PFSK-1 (cell line): Measurements from ENCODE around the gene LDLRAD3.

Source experiments
- FOXP2 ChIP-seq: optimal IDR thresholded peaks from 2 replicates; pipeline ENCODE3; 2011; ENCODE audit warnings: borderline replicate concordance, control low read depth, inconsistent platforms; ENCODE audit not compliant: insufficient read depth; ENCODE audit errors: extremely low read length, extremely low read depth
- POLR2AphosphoS5 ChIP-seq: IDR thresholded peaks from 2 replicates; pipeline ENCODE4 v1.6.1; 2012; ENCODE audit warnings: low read depth, mild to moderate bottlenecking, control low read depth, low read length, moderate library complexity
- SIN3A ChIP-seq: IDR thresholded peaks from 2 replicates; pipeline ENCODE4 v1.6.1; 2012; ENCODE audit warnings: mild to moderate bottlenecking, low read length, moderate library complexity, borderline replicate concordance; ENCODE audit not compliant: insufficient read depth
- TAF1 ChIP-seq: IDR thresholded peaks from 2 replicates; pipeline ENCODE4 v1.6.1; 2012; ENCODE audit warnings: low read length, control low read depth, borderline replicate concordance; ENCODE audit not compliant: insufficient read depth
- TF ChIP-seq, protein P1 (sequence below), 2 experiments: IDR thresholded peaks; 2 replicates each; pipeline versions ENCODE4 v1.6.1 to v1.8.0; 2011 to 2012; ENCODE audit warnings: low read depth in 2 of 2, low read length in 2 of 2, control low read depth in 1 of 2, inconsistent platforms in 1 of 2, mild to moderate bottlenecking in 1 of 2, moderate library complexity in 1 of 2; ENCODE audit not compliant: insufficient read depth in 1 of 2

The LDLRAD3 gene

DNA sequence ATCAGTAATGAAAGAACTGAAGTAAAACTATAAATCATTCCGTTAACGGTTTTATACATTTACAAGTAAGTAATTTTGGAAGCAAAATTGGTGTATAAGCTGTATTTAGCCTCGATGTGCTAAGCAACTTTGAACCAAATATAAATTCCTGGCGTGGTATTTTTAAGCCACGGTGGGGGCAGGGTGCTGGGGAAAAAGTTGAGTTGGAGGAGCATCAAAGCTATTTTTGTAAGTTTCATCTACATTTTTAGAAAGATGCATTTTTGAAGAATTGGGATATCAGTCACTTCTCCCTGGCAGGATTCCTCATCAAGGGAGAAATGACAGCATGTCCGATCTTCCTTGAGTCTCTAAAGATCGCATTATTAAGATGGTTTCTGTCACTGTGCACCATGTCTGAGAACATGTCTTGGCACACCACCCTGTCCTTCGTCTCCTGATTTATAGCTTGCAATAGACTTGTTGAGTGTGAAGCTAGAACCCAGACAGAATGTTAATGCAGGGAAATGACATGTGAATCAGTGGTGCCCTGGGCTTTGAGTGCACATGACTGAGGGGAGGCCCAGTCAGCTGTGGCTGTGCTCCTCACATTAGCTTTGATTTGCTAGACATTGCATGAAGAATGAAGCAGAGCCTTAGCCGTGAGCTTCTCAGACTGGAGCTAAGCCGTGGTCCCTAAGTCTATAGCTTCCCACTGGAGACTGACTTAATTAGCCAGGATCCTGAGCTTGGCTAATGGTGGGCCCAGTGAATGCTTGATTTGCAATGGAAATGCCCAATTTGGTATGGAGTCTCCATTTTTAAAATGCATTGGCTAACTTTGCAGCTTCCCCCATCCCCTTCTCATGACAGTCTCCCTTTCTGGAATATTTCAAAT lies 218.4 kb downstream of the LDLRAD3 start:
- TF ChIP-seq SIN3A (no peak), TAF1 (no peak), POLR2AphosphoS5 (no peak), FOXP2 (no peak)
- TF ChIP-seq, protein P1, sequence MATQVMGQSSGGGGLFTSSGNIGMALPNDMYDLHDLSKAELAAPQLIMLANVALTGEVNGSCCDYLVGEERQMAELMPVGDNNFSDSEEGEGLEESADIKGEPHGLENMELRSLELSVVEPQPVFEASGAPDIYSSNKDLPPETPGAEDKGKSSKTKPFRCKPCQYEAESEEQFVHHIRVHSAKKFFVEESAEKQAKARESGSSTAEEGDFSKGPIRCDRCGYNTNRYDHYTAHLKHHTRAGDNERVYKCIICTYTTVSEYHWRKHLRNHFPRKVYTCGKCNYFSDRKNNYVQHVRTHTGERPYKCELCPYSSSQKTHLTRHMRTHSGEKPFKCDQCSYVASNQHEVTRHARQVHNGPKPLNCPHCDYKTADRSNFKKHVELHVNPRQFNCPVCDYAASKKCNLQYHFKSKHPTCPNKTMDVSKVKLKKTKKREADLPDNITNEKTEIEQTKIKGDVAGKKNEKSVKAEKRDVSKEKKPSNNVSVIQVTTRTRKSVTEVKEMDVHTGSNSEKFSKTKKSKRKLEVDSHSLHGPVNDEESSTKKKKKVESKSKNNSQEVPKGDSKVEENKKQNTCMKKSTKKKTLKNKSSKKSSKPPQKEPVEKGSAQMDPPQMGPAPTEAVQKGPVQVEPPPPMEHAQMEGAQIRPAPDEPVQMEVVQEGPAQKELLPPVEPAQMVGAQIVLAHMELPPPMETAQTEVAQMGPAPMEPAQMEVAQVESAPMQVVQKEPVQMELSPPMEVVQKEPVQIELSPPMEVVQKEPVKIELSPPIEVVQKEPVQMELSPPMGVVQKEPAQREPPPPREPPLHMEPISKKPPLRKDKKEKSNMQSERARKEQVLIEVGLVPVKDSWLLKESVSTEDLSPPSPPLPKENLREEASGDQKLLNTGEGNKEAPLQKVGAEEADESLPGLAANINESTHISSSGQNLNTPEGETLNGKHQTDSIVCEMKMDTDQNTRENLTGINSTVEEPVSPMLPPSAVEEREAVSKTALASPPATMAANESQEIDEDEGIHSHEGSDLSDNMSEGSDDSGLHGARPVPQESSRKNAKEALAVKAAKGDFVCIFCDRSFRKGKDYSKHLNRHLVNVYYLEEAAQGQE (IDR thresholded peaks at IDR 0.05; ENCODE audit: insufficient read depth in 1 of 2, low read depth in 2 of 2, low read length in 2 of 2) = no peak

DNA sequence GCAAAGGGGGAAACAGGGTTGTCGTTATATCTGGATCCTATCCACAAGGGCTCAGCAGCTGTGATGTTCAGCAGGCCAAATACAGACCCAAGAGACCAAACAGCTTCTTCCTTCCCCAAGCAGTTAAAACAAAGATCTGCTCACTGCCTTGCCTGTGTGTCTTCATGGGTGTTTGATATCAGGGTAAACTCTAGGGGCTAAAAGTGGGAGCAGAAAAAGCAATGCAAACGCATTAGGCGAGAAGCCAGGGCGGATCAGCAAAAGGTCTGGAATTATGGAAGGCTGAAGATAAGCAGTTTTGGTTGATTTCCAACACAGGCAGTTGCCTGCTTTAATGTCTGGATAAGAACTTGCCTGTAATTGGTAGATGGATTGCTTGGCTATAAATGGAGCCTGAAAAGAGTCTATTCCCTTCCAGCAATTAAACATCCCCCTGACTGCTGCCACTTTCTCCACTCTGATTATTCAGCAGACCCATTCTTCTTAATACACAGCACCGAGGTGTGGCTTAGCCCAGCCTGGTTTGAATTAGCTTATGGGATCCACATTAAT lies 219.1 kb downstream of the LDLRAD3 start:
- TF ChIP-seq TAF1 (no peak), SIN3A (no peak), FOXP2 (no peak), POLR2AphosphoS5 (no peak)
- TF ChIP-seq, protein P1 (IDR thresholded peaks at IDR 0.05; ENCODE audit: insufficient read depth in 1 of 2, low read depth in 2 of 2, low read length in 2 of 2) = no peak

DNA sequence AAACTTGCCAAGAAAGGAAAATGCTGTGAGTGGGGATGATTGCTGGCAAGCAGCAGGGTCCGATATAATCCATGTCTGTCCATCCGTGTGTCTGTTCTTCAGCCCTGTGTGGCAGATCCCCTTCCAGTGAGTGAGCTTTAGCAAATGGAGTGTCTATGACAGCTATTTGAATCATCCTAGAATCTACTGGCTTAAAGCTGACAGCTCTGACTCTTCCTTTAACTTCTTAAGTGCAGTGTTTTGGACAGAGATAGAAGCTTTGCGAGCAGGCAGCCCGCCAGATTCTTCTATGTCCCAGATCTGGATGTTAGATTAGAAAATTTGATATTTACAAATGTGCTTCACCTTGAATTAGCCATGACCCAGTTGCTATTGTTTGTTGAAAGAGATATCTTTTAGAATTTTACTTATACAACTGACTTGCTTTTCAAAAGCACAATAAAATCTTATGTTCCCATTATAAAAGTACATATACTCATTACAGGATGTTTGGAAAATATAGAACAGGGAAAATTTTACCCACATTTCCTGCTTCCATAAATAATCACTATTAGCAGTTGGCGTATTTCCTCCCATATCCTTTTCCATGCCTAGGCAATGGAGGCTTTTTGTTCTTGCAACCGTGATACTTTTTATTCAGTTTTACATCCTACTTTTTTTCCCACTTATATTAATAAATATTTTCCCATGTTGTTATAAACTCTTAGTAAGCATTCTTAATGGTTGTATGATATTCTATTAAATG lies 220.8 kb downstream of the LDLRAD3 start:
- TF ChIP-seq TAF1 (no peak), FOXP2 (no peak), POLR2AphosphoS5 (no peak), SIN3A (peak; percentile 22; the same call in 1 of the 2 replicates)
- TF ChIP-seq, protein P1 (IDR thresholded peaks at IDR 0.05; ENCODE audit: insufficient read depth in 1 of 2, low read depth in 2 of 2, low read length in 2 of 2) = no peak

DNA sequence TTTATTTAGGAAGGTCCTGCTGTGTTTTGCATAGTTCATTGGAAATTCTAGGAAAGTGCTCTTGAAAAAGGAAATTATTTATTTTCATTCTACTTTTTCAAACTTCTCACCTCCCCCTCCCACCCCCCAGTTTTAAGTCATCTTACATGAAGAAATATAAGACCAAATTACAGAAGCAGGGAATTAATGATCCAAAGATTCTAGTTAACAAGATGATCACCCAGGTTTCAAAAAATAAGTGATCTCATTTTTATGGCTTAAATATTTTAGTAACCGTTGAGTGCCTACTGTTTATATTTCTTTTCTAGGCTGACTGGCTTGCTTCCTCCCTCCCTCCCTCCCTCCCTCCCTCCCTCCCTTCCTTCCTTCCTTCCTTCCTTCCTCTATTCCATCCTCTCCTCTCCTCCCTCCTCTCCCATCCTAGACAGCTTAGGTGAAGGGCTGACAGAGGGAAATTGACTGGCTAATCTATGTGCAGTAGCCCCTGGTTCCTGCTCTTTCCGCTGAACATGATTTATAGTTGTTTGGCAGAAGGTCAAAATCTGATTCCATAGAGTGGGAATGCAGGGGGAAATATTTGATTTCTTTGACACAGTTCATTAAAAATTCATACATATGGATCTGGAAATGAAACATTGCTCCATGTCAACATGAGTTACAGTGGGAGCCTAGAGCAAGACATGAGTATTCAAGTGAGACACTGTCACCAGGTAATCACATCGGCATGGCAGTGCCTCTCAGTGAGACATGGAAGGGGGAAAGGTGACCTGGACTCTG lies 221.9 kb downstream of the LDLRAD3 start:
- TF ChIP-seq TAF1 (no peak), SIN3A (peak; percentile 69; the same call in 1 of the 2 replicates)
- TF ChIP-seq, protein P1 (IDR thresholded peaks at IDR 0.05; ENCODE audit: insufficient read depth in 1 of 2, low read depth in 2 of 2, low read length in 2 of 2) = peak in 1 of 2 experiments; percentile 15; a peak in 1 of 4 replicates
